Heart left ventricle (tissue), 13 donors: ENCODE results near the gene PPP2R2D.
A peak's percentile ranks its signal among the peaks of the same experiment; 100 is the strongest.

Experiments used
- POLR2A ChIP-seq, 2 donors: fragments of 450-650 bp; IDR thresholded peaks; one replicate each; pipeline ENCODE4 v1.6.1; 2017; ENCODE audit warnings: antibody characterized with exemption in 2 of 2, mild to moderate bottlenecking in 2 of 2, moderate library complexity in 2 of 2
- TF ChIP-seq, protein P1 (sequence below), 12 donors: fragments of 200-600 bp; sonication (generic) in 4 of 12; IDR thresholded peaks; one replicate each; pipeline versions ENCODE4 v1.5.0 to v1.8.0; 2018 to 2022; ENCODE audit warnings: antibody characterized with exemption in 12 of 12, mild to moderate bottlenecking in 5 of 12
- donor health status: ischemic (EF 13 %, LVEDD 7.1; RV severe dilation, severe dysfunction).
- donor health status: DM: no; HTN: yes; CAD: no.
- donor health status: DM: no; HTN: no; CAD: no.
- donor health status: ischemic (EF 25% LVEDD 6.9; RV normal size, moderate dysfunction).
- donor health status: ischemic (EF 25% LVEDD 5.7; RV mildly dilated, moderate dysfunction).
- donor health status: ischemic (EF 35%, LVEDD 5.7; RV mildly dilated, moderate dysfunction).
- donor health status: nonischemic (EF 11% LVEDD 7.7; RV severe dilation, severe dysfunction).
- donor health status: DM: yes; HTN: yes; CAD: no.
- donor health status: PGD.
- donor health status: ischemic (EF 29% LVEDD 5.4; RV normal size, mild dysfunction).
- donor health status: nonischemic (EF 23%, LVEDD 6.1; RV moderate dilation, normal function).

GRCh38 chr10:131900350-131901152, at the start of gene PPP2R2D:
- peak in 1 of 2 donors; percentile 65 for TF ChIP-seq POLR2A (IDR thresholded peaks at IDR 0.05)
- TF ChIP-seq, protein P1, sequence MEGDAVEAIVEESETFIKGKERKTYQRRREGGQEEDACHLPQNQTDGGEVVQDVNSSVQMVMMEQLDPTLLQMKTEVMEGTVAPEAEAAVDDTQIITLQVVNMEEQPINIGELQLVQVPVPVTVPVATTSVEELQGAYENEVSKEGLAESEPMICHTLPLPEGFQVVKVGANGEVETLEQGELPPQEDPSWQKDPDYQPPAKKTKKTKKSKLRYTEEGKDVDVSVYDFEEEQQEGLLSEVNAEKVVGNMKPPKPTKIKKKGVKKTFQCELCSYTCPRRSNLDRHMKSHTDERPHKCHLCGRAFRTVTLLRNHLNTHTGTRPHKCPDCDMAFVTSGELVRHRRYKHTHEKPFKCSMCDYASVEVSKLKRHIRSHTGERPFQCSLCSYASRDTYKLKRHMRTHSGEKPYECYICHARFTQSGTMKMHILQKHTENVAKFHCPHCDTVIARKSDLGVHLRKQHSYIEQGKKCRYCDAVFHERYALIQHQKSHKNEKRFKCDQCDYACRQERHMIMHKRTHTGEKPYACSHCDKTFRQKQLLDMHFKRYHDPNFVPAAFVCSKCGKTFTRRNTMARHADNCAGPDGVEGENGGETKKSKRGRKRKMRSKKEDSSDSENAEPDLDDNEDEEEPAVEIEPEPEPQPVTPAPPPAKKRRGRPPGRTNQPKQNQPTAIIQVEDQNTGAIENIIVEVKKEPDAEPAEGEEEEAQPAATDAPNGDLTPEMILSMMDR (IDR thresholded peaks at IDR 0.05) = no peak
